ENCODE measurements around the gene CNTN1. TPM values are rescaled to one million over a fixed set of nuclear protein-coding genes. Genes with fewer than 3 reads are reported as not detected.

CNTN1 gene
- total RNA-seq, 1 donor from 2014 or later: 543 TPM

DNA sequence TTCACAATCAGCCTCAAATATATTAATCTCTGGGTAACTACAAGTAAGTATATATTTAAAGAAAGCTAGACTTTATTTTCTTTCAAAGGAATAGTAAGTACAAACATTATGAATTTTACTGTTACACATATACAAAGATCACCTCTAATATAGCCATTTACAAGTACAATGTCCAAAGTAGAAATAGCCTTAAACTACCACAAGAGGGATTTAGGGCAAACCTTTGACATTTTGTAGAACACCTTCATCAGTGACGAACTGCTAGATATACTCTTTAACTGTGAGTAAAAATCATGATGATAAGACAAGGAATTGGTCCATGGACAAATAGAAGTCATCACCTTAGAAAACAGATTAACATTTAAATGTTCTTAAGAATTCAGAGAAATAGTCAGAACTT, 69.8 kb downstream of the CNTN1 start:
- FAIRE-seq: no peak

DNA sequence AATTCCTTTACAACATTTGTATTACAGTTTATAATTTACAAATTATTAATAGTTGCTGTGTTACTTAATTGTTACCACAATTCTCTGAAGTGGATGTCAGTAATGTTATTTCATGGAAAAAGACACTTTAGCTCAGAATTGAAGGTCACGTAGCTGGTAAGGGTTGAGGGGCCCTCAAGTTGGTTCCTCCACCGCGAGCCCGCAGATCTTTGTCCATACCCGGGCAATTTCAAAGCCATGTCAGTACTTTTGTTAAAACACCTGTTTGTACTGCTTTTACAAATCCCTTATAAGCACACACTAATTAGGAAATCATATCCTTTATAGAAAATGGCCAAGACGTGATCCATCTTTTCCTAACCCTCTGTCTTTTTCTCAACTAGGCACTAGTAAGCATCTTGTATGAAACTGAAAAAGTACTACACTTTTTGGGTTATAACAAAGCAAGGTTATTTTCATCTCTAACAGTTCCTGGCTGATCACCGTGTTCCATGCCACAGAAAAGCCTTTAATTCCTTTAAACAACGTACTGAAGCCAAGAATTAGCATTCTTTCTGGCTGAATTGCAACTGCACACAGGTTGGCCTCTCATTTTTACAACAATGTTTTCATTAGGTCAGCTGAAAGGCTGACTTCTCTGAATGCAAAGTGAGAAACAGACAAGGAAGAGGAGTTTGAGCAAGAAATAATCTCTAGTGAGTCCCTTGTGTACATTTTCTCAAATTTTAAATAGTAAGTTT, 76.1 kb downstream of the CNTN1 start:
- DNase-seq (ENCODE audit: low spot score in 2 of 2): no peak
- no peak for FAIRE-seq

More for the DNA sequence above, 69.8 kb downstream of the CNTN1 start:
- no peak for DNase-seq (ENCODE audit: low spot score in 2 of 2)

DNA sequence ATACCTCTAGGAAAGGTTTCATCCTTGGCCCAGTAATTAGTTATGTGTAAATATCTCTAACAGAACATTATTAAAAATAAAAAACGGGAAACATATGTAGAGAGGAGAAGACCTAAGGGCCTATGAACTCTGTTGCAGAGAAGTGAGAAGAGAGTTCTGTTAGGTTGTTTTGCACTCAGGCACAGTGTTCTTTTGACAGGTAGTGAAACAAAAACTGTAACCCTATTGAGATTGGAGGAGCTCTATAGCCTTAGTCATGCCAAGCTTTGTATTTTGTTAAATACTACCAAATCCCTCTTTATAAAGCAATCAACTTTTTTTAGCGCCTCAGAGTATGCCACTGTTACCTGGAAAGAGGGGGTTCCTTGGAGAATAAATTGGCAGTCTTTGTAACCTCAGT, 77.6 kb downstream of the CNTN1 start:
- no peak for FAIRE-seq
- DNase-seq (ENCODE audit: low spot score in 2 of 2): no peak

DNA sequence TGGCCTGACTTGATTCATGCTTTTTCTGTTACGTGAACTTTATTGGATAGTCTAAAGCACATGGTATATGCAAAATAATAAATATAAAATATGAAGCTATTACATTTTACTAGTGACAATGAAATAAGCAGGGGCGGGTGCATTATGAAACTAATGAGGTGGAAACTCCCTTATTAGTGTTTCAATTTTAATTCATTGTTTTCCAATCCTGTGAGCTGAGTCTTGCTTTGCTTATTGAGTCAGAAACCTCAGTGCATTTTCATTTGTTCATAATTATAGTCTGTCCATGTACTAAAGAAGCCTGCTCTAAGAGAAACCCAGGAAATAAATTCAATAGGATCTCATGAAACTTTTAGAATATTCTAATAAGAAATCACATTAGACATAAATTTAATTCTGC, 78.5 kb downstream of the CNTN1 start:
- no peak for FAIRE-seq
- DNase-seq (ENCODE audit: low spot score in 2 of 2): no peak

DNA sequence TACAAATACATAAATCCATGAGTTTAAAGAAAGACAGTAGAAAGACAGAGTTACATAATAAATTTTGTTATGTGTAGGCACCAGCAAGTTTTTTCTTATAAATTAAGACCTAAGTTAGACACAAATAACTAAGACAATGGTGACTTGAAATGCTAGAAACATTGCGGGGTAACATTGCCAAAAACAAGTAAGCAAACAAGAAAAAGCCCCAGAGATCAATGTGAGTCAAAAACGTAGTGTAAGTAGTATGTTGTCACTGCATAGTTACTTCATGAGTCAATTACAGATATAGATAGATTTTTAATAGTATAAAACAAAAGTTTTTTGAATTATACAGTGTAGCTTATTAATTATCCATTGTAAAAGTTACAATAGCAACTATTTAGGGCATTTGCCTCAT, 83.4 kb downstream of the CNTN1 start:
- FAIRE-seq (no peak), DNase-seq (ENCODE audit: low spot score in 2 of 2) (no peak)

DNA sequence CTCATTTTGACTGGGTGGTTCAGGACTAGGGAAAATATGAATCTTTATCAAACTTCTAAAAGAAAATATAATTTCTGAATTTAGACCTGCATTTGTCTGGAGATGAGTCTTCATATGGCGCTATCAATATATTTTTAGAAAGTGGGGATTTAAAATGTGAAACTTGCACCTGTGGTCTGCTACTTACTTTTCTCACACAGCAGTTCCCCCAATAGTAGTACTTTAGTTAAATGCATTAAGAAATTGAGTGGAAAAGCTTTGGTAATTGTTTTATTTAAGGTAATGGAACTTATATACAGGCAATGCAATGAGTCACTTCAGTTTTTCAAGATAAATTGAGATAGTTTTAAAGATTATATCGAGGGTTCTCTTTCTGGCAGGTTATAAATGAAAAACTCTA, 91.9 kb downstream of the CNTN1 start:
- DNase-seq (ENCODE audit: low spot score in 2 of 2) (no peak), FAIRE-seq (no peak)

DNA sequence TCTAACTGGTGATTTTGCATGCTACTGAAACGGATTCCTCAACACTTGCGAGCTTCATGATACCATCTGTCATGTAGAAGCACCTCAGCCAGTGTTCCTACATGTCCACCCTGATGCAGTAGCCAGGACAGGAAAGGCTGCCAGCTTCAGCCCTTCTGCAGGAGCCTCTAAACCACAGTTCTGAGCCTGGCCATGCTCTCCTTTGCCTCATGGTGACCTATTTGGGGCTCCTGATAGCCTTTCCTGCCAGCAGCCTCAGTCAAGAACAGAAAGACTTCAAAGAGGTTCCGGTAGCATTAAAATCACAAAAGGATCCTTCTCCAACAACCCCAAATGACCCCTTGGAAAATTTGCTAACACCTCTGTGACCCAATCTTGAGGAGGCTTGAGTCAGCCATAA, 96.0 kb downstream of the CNTN1 start:
- DNase-seq (ENCODE audit: low spot score in 2 of 2) (no peak), FAIRE-seq (no peak)

DNA sequence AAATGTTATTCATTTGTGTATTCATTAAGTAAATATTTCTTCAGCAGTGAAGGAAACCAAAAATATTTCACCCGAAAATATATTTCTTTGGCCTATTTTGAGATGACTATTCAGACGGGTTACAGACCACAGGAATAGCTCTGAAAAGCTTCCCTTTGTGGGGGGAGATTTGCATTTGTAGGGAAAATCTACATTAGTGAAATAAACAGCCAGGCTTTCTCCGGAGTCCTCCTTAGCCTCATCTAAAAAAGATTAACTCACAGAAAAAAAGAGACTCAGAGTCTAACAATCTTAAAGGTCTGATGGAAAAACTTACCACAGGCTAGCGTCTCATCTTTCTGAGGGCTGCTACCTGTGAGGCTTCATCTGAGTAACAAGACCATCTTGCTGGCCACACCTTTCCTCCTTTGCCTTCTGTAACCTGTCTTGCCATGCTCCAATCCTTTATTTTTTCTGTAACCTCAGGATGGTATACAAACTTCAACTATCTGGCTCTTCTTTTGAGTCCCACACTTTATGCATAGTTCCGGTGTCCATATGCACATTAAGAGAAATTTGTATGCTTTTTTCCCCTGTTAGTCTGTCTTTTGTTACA, 100.7 kb downstream of the CNTN1 start:
- DNase-seq (ENCODE audit: low spot score in 2 of 2) (no peak), FAIRE-seq (no peak)

DNA sequence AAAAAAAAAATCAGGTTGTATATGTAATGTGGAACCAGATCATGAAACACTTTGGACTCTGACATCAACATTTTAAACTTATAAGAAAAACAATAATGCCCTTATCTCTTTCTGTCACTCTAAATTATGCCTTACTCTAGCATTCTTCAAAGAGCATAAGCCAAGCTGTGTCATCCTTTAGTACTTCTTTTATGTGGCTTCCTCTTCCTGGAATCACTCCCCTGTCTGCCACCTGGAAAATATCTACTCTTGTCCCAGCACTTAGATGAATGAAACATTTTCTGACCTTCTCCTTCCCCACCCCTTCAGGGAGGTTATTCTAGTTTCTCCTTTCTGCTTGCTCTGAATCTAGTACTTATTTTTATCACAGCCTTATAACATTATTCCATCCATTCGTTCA, 101.2 kb downstream of the CNTN1 start:
- FAIRE-seq (no peak), DNase-seq (ENCODE audit: low spot score in 2 of 2) (no peak)

DNA sequence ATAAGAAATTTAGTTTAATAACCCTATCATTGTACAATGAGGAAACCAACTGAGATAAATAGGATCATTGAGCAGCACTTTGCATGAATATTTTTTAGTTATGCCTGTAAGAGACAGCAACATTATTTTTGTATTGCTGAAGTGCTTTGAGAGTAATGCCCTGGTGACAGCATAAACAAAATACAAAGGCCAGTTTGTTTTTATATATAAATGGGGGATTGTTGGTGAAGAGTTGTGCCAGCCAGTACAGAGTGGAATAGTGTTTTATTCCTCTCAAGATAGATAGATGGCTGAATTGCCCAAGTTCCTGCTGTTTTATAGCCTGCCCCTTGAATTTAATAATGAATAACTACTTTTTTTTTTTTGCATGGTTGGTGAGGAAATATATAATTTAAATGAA, 101.8 kb downstream of the CNTN1 start:
- DNase-seq (ENCODE audit: low spot score in 2 of 2) (peak in 1 of 2 donors; percentile 1), FAIRE-seq (peak; percentile 86)

DNA sequence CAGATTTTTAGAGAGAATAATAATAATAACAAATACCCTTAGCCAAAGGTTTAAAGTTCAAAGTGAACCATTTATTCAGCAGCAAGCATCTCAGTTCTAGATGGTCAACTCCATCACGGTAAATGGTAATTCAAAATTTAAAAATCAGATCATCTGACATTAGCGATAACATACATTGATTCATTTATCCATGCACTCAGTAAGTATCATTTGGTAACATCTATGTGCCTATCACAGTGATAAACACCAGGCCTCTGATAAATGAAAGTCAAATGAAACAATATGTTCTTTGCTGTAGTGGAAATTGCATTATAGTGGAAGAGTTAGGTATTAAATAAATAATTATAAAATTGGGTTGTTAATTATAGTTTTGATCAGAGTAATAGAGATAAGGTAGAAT, 108.8 kb downstream of the CNTN1 start:
- FAIRE-seq: no peak
- DNase-seq (ENCODE audit: low spot score in 2 of 2): no peak

DNA sequence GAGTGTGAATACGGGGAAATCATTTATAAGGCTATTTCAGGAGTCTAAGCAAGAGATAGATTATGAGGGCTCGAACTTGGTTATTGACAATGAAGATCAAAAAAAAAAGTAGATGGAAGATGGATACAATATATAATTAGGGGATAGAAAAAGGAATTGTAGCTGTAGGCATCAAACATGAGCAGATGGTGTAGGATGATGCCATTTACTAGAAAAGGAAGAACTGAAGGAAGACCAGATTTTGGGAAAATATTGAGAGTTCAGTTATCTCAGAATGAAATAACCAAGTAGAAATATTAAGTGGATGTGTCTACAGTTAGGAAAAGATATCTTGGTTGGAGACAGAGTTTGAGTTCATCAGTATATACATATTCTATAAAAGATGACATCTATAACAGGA, 109.6 kb downstream of the CNTN1 start:
- DNase-seq (ENCODE audit: low spot score in 2 of 2) (no peak), FAIRE-seq (no peak)

DNA sequence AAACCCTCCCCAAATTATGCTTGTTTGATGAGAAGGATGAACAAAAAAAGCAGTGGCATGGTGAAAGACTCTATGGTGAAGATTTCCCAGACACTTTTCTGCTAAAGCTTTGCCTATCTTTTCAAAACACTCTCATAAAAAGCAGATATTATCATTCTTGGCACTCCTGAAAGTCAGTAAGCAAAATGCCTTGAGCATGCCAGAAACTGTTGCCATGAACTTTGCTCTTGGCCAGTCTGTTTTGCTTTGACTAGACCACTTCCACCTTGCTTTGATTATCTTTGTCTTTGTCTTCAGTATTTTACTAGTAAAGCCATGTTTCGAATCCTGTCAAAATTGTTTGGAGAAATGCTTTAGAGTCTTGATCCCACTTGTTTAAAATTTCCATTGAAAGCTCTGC, 110.4 kb downstream of the CNTN1 start:
- FAIRE-seq (no peak), DNase-seq (ENCODE audit: low spot score in 2 of 2) (no peak)

DNA sequence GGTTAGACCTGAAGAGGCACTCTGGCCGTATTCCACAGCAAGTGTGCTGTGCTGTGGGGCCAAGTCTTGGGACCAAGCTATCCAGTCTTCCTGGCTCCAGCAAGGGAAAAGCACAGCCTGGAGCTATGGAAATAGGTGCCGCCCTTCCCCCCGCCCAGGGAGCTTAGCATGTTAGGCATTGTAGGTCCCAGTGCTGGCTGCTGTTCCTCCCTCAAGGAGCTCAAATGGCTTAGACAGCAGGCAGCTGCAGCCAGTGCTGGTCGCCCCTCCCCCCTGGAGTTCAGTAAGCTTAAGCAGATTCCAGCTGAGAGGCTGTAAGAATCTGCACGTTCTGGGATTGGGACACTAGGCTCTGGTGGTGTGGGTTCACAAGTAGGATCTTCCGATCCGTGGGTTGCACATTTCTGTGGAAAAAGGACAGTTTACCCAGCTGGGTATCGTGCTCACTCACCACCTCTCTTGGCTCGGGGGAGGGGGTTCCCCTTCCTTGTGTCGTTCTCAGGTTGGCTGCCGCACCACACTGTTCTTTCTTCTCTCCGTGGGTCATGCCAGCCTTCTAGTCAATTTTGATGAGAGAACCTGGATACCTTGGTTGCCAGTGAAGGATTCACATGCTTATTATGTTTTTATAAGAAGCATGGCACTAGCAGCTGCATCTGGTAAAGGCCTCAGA, 127.3 kb downstream of the CNTN1 start:
- DNase-seq (ENCODE audit: low spot score in 2 of 2) (no peak), FAIRE-seq (no peak)

DNA sequence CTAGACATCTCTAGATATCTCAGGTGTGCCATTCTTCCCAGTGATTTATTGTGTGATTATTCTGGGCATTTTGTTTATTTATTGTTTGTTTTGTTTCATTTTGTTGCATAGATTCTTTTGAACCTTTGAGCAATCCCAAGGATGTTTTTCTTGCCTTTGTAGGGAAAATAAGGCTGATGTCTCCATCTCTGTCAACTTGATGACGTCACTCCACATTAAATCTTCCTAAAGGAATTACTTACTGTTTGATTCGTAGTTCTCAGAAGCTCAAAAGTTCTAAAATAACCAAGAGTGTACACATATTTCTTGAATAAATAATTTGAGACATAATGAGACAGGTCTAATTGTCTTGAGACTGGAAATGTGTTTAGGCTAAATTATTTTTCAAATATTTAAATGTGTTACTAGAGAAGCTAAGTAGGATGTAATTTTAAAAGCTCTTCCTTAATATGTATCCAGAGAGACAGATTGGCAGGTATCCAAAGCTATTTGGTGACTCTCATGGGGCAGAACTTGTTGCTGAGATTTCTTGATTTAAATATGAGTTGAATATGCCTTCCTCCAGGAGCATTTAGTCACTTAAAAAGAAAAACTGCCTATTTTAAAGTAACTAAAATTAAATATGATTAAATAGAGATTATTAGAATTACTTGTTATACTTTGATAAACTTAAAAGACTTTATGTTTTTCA, 128.7 kb downstream of the CNTN1 start:
- no peak for DNase-seq (ENCODE audit: low spot score in 2 of 2)
- FAIRE-seq: no peak

DNA sequence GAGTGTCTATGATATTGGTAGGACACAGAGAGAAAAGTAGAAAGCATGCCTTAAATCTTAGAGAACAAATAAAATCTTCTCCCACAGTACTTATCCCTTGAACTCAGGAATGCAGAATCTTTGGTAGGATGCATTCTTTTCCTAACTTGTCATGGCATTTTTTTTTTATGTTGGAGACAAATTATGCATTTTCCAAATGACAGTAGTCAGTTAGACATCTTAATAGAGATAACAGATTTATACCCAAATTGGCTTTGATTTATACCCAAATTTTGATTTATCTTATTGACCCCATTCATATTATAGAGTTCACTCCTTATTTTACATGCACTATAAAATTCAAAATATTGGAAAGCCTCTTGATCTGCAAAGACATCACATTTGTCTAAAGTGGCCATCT, 132.9 kb downstream of the CNTN1 start:
- FAIRE-seq (no peak), DNase-seq (ENCODE audit: low spot score in 2 of 2) (no peak)

DNA sequence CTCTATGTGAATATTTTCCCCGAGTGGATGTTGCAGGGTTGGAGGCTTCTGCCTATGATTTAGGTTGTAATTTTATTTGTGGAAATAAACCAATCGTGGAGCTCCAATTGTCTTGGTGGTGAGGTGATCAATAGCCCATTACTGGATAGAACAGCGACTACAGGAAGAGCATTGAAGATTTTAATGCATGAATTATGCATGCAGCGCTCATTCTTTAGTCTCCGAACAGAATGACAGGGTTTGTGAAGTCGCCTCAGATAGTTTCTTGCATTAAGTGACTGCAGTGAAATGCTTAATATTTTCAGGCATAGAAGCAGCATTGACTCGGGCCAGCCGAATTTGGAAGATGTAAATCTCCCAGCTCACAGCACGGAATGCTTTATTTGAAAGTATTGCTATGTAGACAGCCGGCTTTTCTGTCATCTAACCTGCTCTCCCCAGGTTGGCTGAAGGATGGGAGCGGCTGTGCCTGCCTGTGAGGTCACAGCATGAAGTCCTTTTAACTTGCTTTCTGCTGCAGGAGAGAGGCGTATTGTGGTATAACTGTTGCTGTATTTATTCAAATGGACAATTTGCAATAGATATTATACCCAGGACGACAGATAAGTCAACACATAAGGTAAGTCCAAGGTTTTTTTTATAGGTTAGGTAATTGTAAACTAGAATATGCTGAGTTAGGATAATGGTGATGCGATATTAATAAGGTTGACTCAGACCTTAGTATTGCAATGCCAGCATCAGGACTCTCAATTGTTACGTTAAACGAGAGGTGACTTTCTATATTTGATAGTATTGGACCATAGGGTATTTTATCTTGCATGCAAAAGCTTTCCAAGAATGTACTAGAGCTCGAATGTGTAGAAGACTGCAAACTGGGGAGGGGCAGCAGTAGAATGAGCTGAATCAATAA, 135.7 kb downstream of the CNTN1 start:
- DNase-seq (ENCODE audit: low spot score in 2 of 2): no peak

DNA sequence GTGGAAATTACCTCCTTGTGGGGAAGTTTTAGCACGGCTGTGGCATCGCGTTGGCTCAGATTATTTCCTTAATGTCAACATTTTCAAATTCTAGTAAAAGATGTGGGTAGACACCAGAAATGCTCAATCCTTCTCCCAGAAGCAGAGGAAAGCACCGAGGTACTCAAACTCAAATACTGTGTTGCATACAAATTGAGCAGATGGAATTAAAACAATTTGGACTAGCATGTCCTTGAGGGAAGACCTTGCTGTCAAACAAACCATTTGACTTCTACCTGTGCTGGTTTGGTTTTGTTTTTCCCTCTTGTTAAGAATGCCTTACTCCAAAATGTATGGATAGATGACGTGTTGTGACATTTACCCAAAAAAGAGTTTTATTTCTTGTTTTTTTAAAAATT, 136.4 kb downstream of the CNTN1 start:
- DNase-seq (ENCODE audit: low spot score in 2 of 2) (no peak), FAIRE-seq (no peak)

More for the DNA sequence above, 135.7 kb downstream of the CNTN1 start:
- FAIRE-seq: no peak

DNA sequence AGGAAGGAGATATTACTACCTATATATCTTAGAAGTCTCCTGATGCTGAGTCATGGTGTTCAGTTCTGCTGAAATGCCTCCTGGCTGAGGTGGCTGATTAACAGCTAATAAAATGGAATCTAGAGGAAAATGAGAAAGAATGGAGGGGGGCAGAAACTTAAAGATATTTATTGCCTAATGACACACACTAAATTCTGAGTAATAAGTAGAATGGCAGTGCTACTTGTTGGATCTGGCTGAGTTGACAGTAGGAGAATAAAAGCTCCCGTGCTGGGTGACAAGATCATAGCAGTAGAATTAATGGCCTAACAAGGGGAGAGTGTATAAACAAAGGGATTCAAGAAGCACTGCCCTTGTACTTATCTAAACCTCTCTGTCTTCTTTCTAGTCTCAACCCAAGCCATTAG, 137.5 kb downstream of the CNTN1 start:
- DNase-seq (ENCODE audit: low spot score in 2 of 2): no peak
- FAIRE-seq: no peak

DNA sequence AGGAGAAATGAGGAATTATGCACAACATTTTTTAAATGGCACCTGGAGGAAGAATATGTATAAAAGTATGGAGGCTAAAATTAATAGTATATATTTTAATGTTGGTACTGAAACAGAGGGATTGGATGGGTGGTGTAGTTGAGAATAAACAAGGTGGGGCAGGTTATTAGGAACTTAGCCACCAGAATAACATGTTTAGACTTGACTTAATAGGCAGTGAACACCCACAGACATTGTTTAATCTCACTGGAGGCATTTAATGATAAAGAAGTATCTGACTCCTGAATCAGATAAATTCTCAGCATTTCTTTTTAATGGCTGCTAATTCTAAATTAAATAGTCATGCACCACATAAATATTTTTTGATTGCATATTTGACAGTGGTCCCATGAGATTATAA, 139.7 kb downstream of the CNTN1 start:
- DNase-seq (ENCODE audit: low spot score in 2 of 2) (no peak), FAIRE-seq (no peak)

Measured in frontal cortex (tissue), 4 donors.